ENCODE measurements around the gene RERE.

The RERE gene

DNA sequence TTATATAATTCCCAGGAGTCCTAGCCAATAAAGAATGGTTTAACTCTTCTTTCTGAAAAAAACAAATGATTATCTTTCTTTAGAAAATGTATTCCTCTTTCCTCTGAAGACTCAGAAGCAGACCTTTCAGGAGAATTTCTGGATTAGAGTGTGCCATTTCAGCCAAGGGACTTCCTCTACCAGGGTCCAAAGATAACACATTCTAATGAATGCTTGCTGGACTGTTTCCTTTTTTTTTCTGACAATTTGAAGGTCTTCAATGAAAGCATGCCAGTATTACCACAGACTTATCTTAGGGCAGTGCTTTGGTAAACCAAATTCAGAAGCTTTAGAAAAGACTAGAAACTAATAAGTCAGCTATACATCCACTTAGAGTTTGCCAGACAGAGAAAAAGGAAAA, 80.5 kb downstream of the RERE start:
- no peak overlapping the region for H3K4me3 ChIP-seq (ENCODE audit: low read depth, low read length)
- H3K27ac ChIP-seq (ENCODE audit: extremely low read depth, low read depth, low read length) = no peak overlapping the region
- no peak for TF ChIP-seq ZNF76 (tag by site-specific recombination; IDR thresholded peaks at IDR 0.05; ENCODE audit: borderline replicate concordance, low read depth)
- TF ChIP-seq KLF10 (tag by site-specific recombination; IDR thresholded peaks at IDR 0.05) = no peak
- TF ChIP-seq, protein P1, sequence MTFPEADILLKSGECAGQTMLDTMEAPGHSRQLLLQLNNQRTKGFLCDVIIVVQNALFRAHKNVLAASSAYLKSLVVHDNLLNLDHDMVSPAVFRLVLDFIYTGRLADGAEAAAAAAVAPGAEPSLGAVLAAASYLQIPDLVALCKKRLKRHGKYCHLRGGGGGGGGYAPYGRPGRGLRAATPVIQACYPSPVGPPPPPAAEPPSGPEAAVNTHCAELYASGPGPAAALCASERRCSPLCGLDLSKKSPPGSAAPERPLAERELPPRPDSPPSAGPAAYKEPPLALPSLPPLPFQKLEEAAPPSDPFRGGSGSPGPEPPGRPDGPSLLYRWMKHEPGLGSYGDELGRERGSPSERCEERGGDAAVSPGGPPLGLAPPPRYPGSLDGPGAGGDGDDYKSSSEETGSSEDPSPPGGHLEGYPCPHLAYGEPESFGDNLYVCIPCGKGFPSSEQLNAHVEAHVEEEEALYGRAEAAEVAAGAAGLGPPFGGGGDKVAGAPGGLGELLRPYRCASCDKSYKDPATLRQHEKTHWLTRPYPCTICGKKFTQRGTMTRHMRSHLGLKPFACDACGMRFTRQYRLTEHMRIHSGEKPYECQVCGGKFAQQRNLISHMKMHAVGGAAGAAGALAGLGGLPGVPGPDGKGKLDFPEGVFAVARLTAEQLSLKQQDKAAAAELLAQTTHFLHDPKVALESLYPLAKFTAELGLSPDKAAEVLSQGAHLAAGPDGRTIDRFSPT (tag by site-specific recombination; IDR thresholded peaks at IDR 0.05) = no peak
- TF ChIP-seq ZNF416 (tag by site-specific recombination; IDR thresholded peaks at IDR 0.05) = no peak
- TF ChIP-seq, protein P2, sequence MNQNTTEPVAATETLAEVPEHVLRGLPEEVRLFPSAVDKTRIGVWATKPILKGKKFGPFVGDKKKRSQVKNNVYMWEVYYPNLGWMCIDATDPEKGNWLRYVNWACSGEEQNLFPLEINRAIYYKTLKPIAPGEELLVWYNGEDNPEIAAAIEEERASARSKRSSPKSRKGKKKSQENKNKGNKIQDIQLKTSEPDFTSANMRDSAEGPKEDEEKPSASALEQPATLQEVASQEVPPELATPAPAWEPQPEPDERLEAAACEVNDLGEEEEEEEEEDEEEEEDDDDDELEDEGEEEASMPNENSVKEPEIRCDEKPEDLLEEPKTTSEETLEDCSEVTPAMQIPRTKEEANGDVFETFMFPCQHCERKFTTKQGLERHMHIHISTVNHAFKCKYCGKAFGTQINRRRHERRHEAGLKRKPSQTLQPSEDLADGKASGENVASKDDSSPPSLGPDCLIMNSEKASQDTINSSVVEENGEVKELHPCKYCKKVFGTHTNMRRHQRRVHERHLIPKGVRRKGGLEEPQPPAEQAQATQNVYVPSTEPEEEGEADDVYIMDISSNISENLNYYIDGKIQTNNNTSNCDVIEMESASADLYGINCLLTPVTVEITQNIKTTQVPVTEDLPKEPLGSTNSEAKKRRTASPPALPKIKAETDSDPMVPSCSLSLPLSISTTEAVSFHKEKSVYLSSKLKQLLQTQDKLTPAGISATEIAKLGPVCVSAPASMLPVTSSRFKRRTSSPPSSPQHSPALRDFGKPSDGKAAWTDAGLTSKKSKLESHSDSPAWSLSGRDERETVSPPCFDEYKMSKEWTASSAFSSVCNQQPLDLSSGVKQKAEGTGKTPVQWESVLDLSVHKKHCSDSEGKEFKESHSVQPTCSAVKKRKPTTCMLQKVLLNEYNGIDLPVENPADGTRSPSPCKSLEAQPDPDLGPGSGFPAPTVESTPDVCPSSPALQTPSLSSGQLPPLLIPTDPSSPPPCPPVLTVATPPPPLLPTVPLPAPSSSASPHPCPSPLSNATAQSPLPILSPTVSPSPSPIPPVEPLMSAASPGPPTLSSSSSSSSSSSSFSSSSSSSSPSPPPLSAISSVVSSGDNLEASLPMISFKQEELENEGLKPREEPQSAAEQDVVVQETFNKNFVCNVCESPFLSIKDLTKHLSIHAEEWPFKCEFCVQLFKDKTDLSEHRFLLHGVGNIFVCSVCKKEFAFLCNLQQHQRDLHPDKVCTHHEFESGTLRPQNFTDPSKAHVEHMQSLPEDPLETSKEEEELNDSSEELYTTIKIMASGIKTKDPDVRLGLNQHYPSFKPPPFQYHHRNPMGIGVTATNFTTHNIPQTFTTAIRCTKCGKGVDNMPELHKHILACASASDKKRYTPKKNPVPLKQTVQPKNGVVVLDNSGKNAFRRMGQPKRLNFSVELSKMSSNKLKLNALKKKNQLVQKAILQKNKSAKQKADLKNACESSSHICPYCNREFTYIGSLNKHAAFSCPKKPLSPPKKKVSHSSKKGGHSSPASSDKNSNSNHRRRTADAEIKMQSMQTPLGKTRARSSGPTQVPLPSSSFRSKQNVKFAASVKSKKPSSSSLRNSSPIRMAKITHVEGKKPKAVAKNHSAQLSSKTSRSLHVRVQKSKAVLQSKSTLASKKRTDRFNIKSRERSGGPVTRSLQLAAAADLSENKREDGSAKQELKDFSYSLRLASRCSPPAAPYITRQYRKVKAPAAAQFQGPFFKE (tag by site-specific recombination; IDR thresholded peaks at IDR 0.05; ENCODE audit: borderline replicate concordance) = no peak
- TF ChIP-seq ZNF311 (tag by site-specific recombination; IDR thresholded peaks at IDR 0.05; ENCODE audit: borderline replicate concordance) = no peak
- TF ChIP-seq, protein P3, sequence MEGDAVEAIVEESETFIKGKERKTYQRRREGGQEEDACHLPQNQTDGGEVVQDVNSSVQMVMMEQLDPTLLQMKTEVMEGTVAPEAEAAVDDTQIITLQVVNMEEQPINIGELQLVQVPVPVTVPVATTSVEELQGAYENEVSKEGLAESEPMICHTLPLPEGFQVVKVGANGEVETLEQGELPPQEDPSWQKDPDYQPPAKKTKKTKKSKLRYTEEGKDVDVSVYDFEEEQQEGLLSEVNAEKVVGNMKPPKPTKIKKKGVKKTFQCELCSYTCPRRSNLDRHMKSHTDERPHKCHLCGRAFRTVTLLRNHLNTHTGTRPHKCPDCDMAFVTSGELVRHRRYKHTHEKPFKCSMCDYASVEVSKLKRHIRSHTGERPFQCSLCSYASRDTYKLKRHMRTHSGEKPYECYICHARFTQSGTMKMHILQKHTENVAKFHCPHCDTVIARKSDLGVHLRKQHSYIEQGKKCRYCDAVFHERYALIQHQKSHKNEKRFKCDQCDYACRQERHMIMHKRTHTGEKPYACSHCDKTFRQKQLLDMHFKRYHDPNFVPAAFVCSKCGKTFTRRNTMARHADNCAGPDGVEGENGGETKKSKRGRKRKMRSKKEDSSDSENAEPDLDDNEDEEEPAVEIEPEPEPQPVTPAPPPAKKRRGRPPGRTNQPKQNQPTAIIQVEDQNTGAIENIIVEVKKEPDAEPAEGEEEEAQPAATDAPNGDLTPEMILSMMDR (tag by site-specific recombination; IDR thresholded peaks at IDR 0.05) = no peak
- TF ChIP-seq OSR2 (tag by site-specific recombination; IDR thresholded peaks at IDR 0.05) = no peak
- TF ChIP-seq, protein P4, sequence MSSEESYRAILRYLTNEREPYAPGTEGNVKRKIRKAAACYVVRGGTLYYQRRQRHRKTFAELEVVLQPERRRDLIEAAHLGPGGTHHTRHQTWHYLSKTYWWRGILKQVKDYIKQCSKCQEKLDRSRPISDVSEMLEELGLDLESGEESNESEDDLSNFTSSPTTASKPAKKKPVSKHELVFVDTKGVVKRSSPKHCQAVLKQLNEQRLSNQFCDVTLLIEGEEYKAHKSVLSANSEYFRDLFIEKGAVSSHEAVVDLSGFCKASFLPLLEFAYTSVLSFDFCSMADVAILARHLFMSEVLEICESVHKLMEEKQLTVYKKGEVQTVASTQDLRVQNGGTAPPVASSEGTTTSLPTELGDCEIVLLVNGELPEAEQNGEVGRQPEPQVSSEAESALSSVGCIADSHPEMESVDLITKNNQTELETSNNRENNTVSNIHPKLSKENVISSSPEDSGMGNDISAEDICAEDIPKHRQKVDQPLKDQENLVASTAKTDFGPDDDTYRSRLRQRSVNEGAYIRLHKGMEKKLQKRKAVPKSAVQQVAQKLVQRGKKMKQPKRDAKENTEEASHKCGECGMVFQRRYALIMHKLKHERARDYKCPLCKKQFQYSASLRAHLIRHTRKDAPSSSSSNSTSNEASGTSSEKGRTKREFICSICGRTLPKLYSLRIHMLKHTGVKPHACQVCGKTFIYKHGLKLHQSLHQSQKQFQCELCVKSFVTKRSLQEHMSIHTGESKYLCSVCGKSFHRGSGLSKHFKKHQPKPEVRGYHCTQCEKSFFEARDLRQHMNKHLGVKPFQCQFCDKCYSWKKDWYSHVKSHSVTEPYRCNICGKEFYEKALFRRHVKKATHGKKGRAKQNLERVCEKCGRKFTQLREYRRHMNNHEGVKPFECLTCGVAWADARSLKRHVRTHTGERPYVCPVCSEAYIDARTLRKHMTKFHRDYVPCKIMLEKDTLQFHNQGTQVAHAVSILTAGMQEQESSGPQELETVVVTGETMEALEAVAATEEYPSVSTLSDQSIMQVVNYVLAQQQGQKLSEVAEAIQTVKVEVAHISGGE (tag by site-specific recombination; conservative IDR thresholded peaks at IDR 0.05; ENCODE audit: low read depth) = no peak
- no peak for TF ChIP-seq ZNF423 (tag by site-specific recombination; IDR thresholded peaks at IDR 0.05)
- no peak for TF ChIP-seq ZNF23 (tag by site-specific recombination; IDR thresholded peaks at IDR 0.05; ENCODE audit: borderline replicate concordance)
- TF ChIP-seq ZNF626 (tag by site-specific recombination; IDR thresholded peaks at IDR 0.05) = no peak
- no peak for TF ChIP-seq ZNF561 (tag by site-specific recombination; IDR thresholded peaks at IDR 0.05; ENCODE audit: borderline replicate concordance)
- TF ChIP-seq ZNF37A (tag by site-specific recombination; IDR thresholded peaks at IDR 0.05) = no peak
- no peak for TF ChIP-seq ZNF48 (tag by site-specific recombination; IDR thresholded peaks at IDR 0.05)
- TF ChIP-seq MEIS1 (CRISPR knock-in tag; IDR thresholded peaks at IDR 0.05; ENCODE audit: borderline replicate concordance) = no peak
- no peak for TF ChIP-seq ZNF354C (tag by site-specific recombination; IDR thresholded peaks at IDR 0.05; ENCODE audit: borderline replicate concordance, low read depth)
- no peak for TF ChIP-seq ZNF664 (tag by site-specific recombination; IDR thresholded peaks at IDR 0.05)
- TF ChIP-seq ZNF610 (tag by site-specific recombination; IDR thresholded peaks at IDR 0.05; ENCODE audit: borderline replicate concordance) = no peak
- TF ChIP-seq ZNF274 (IDR thresholded peaks at IDR 0.05; ENCODE audit: low read length) = no peak
- no peak for TF ChIP-seq ZNF274 (tag by site-specific recombination; IDR thresholded peaks at IDR 0.05; ENCODE audit: borderline replicate concordance)
- no peaks in the 10 kb centered on the region for H3K9me3 ChIP-seq (ENCODE audit: control insufficient read depth, insufficient read depth, low read depth, low read length)
- ChIA-PET CTCF (interaction anchor here (0.6 to 2.3 kb wide), 4 partner anchors 11 to 985 kb away, joined by 3 to 9 read pairs (median 4); no protein-coding TSS in a partner anchor), POLR2A (no interaction called here)
- no peaks in the 10 kb centered on the region for H3K4me1 ChIP-seq (ENCODE audit: control insufficient read depth, insufficient read depth, low read length)
- H3K36me3 ChIP-seq (ENCODE audit: control insufficient read depth in 2 of 2, insufficient read depth in 1 of 2, low read length in 2 of 2) = peaks cover 0 to 17% of the 10 kb centered on the region in 2 experiments; a peak in 1 of 3 replicates

Measured in HEK293 (cell line).